PC-3 (cell line): Measurements from ENCODE around the gene NR2C1. TPM values are rescaled to one million over a fixed set of nuclear protein-coding genes. Genes with fewer than 3 reads are reported as not detected.
A peak's percentile ranks its signal among the peaks of the same experiment; 100 is the strongest.
"Not testable (repeated sequence)": the region's sequence is repeated elsewhere in the genome, so short reads cannot be mapped to it uniquely, and the experiment has no call there.

Experiments used
- ATAC-seq: fragments of 200-7000 bp; cut with Tn5 transposase; 2 replicates; pipeline ENCODE4 v1.9.1; 2020; ENCODE audit warnings: mild to moderate bottlenecking, moderate library complexity
- BruUV-seq: library from RNA; stranded (reverse); fragments of 400-500 nt; replicated peaks from 2 replicates; lab custom pipeline; 2021; lab: Mats Ljungman, UMichigan
- CTCF ChIA-PET: fragments of 300-600 bp; sonication (Branson Sonifier 250); formaldehyde crosslinking; loops from one replicate; lab custom pipeline; 2022; ENCODE audit warnings: antibody characterized with exemption; lab: Charles Lee
- POLR2A ChIA-PET: fragments of 300-600 bp; sonication (Branson Sonifier 250); formaldehyde crosslinking; loops from one replicate; lab custom pipeline; 2022; ENCODE audit warnings: antibody characterized with exemption; ENCODE audit not compliant: unreplicated experiment; lab: Charles Lee
- DNase-seq: peaks from one replicate; pipeline ENCODE4 v3.0.0-alpha.2; 2015
- H2AFZ ChIP-seq: fragments of 300-600 bp; sonication (generic); 2 replicates; pipeline ENCODE4 v1.6.0; 2016; ENCODE audit warnings: antibody characterized with exemption, low read length
- H3F3A ChIP-seq: fragments of 300-600 bp; sonication (generic); one replicate; pipeline ENCODE4 v1.6.0; 2017; ENCODE audit warnings: antibody characterized with exemption, low read length, control low read depth, mild to moderate bottlenecking; ENCODE audit not compliant: unreplicated experiment
- H3K27ac ChIP-seq: fragments of 300-600 bp; sonication (generic); 2 replicates; pipeline ENCODE4 v1.5.1; 2016; ENCODE audit warnings: mild to moderate bottlenecking, low read length
- H3K27me3 ChIP-seq: fragments of 300-600 bp; sonication (generic); 2 replicates; pipeline ENCODE4 v1.6.1; 2016; ENCODE audit warnings: low read length, mixed read lengths
- H3K36me3 ChIP-seq: fragments of 300-600 bp; sonication (generic); 2 replicates; pipeline ENCODE4 v1.6.1; 2016; ENCODE audit warnings: low read depth, mixed run types, low read length, mixed read lengths
- H3K4me1 ChIP-seq: fragments of 300-600 bp; sonication (generic); 2 replicates; pipeline ENCODE4 v1.5.1; 2016; ENCODE audit warnings: low read length; ENCODE audit not compliant: insufficient read depth
- H3K4me2 ChIP-seq: fragments of 300-600 bp; sonication (generic); 2 replicates; pipeline ENCODE4 v1.6.0; 2016; ENCODE audit warnings: low read length
- H3K4me3 ChIP-seq: fragments of 300-600 bp; sonication (generic); 2 replicates; pipeline ENCODE4 v1.5.1; 2016; ENCODE audit warnings: mild to moderate bottlenecking, low read length, mixed read lengths
- H3K79me2 ChIP-seq: fragments of 300-600 bp; sonication (generic); 2 replicates; pipeline ENCODE4 v1.6.1; 2017; ENCODE audit warnings: low read length, mixed read lengths
- H3K9ac ChIP-seq: fragments of 300-600 bp; sonication (generic); 2 replicates; pipeline ENCODE4 v1.6.0; 2016; ENCODE audit warnings: mild to moderate bottlenecking, low read length
- H3K9me2 ChIP-seq: fragments of 300-600 bp; sonication (generic); replicated peaks from 2 replicates; pipeline ENCODE4 v1.6.1; 2016; ENCODE audit warnings: mixed run types, low read length, mixed read lengths
- H3K9me3 ChIP-seq: fragments of 300-600 bp; sonication (generic); 2 replicates; pipeline ENCODE4 v1.6.1; 2016; ENCODE audit warnings: low read length, mixed read lengths
- H4K20me1 ChIP-seq: fragments of 300-600 bp; sonication (generic); 2 replicates; pipeline ENCODE4 v1.6.1; 2016; ENCODE audit warnings: low read length, mixed read lengths
- CTCF ChIP-seq: fragments of 300-600 bp; sonication (generic); conservative IDR thresholded peaks from 2 replicates; pipeline ENCODE4 v1.5.1; 2017; ENCODE audit warnings: antibody characterized with exemption, low read depth, mild to moderate bottlenecking, low read length
- EZH2 ChIP-seq: fragments of 300-600 bp; sonication (generic); IDR thresholded peaks from one replicate; pipeline ENCODE4 v1.6.1; 2017; ENCODE audit warnings: antibody characterized with exemption, mild to moderate bottlenecking, low read length; ENCODE audit not compliant: unreplicated experiment
- EZH2phosphoT487 ChIP-seq: fragments of 300-600 bp; sonication (generic); IDR thresholded peaks from 2 replicates; pipeline ENCODE4 v1.6.1; 2018; ENCODE audit warnings: mild to moderate bottlenecking, antibody characterized with exemption, low read length, borderline replicate concordance
- intact Hi-C: fragments of 100-400 bp; cut with micrococcal nuclease; formaldehyde crosslinking; loops from 2 replicates; pipeline ENCODE4 v1.9.0; 2023
- total RNA-seq: library from RNA; depleted of rRNA; stranded (reverse); fragments of >200 nt; gene quantifications from 2 replicates; pipeline ENCODE4 v1.2.3, GENCODE V29; 2014

Gene NR2C1
- total RNA-seq, 1 experiment from 2014 or later = 43.7 TPM

- H3K4me2 ChIP-seq = peak overlapping the region; percentile 62
- CTCF ChIA-PET = interaction anchor here (0.7 kb wide), 1 partner anchor 438 kb away, joined by 3 read pairs; no protein-coding TSS in a partner anchor
- peaks cover 46% of the 10 kb centered on the region for H3K4me1 ChIP-seq
- POLR2A ChIA-PET = interaction anchor here (0.6 kb wide), 1 partner anchor 21 kb away, joined by 3 read pairs; no protein-coding TSS in a partner anchor
- no peaks in the 10 kb centered on the region for H3K9me3 ChIP-seq
- no peak overlapping the region for H3K9ac ChIP-seq
- H3K27me3 ChIP-seq = no peaks in the 10 kb centered on the region
- intact Hi-C loops = no loop called here
- peak overlapping the region; percentile 3; the same call in 1 of the 2 replicates for H3K4me3 ChIP-seq
- H2AFZ ChIP-seq = no peak overlapping the region
- H3K79me2 ChIP-seq = no peaks in the 10 kb centered on the region
- H3F3A ChIP-seq = peaks cover 5% of the 10 kb centered on the region
- peaks cover 13% of the 10 kb centered on the region for H3K36me3 ChIP-seq
- ATAC-seq (no peak), DNase-seq (no peak)
- no TSS peak for BruUV-seq
- H4K20me1 ChIP-seq = no peaks in the 10 kb centered on the region
- TF ChIP-seq CTCF = no peak
- no peak for TF ChIP-seq EZH2phosphoT487
- TF ChIP-seq EZH2 = no peak
- H3K9me2 ChIP-seq = no peaks in the 10 kb centered on the region
- peak overlapping the region; percentile 77 for H3K27ac ChIP-seq
Measured at GRCh38 chr12:95096378-95096777, 23.0 kb upstream of the NR2C1 start.

GRCh38 chr12:95095866-95096265 lies 22.4 kb upstream of the NR2C1 start:
- H4K20me1 ChIP-seq, H3K4me3 ChIP-seq, CTCF ChIA-PET, DNase-seq, intact Hi-C loops, H3K9ac ChIP-seq, H3K27me3 ChIP-seq, POLR2A ChIA-PET, H3K27ac ChIP-seq, H3K9me3 ChIP-seq, ATAC-seq, H3K9me2 ChIP-seq, BruUV-seq, H3K79me2 ChIP-seq, H2AFZ ChIP-seq, H3F3A ChIP-seq: not testable (repeated sequence)
- H3K4me1 ChIP-seq = peaks cover 46% of the 10 kb centered on the region
- peaks cover 14% of the 10 kb centered on the region for H3K36me3 ChIP-seq
- H3K4me2 ChIP-seq = peak overlapping the region; percentile 62; the same call in 1 of the 2 replicates

GRCh38 chr12:95089462-95089861 lies 16.0 kb upstream of the NR2C1 start:
- ATAC-seq = no peak
- Histone ChIP-seq H3K9me3 (no peaks in the 10 kb centered on the region), H3K9ac (no peak overlapping the region), H3K4me1 (no peaks in the 10 kb centered on the region), H3K79me2 (no peaks in the 10 kb centered on the region), H3K4me2 (no peak overlapping the region), H3F3A (no peaks in the 10 kb centered on the region), H3K36me3 (peaks cover 22% of the 10 kb centered on the region; the same call in 1 of the 2 replicates), H3K27ac (no peak overlapping the region), H2AFZ (no peak overlapping the region), H3K27me3 (no peaks in the 10 kb centered on the region), H4K20me1 (no peaks in the 10 kb centered on the region), H3K4me3 (no peak overlapping the region), H3K9me2 (no peaks in the 10 kb centered on the region)
- no peak for DNase-seq
- POLR2A ChIA-PET = no interaction called here
- CTCF ChIA-PET = no interaction called here
- no TSS peak for BruUV-seq
- TF ChIP-seq EZH2 (no peak), CTCF (no peak), EZH2phosphoT487 (no peak)
- intact Hi-C loops = no loop called here
